Cardiac muscle cell (in vitro differentiated cells and primary cell): Measurements from ENCODE around the gene XRCC4. TPM values are rescaled to one million over a fixed set of nuclear protein-coding genes. Genes with fewer than 3 reads are reported as not detected.
"Not testable (repeated sequence)": the region's sequence is repeated elsewhere in the genome, so short reads cannot be mapped to it uniquely, and the experiment has no call there.

Source experiments
- DNase-seq, 2 donors: peaks; one replicate each; pipeline versions ENCODE4 v3.0.0 to v3.0.0-alpha.2; 2010 to 2017; ENCODE audit warnings: low read depth in 1 of 2, low spot score in 1 of 2
- H3K27ac ChIP-seq: fragments of 200-600 bp; sonication (generic); 2 replicates; pipeline ENCODE4 v1.5.1; 2016
- H3K27me3 ChIP-seq: fragments of 200-600 bp; sonication (generic); 2 replicates; pipeline ENCODE4 v1.6.0; 2016; ENCODE audit warnings: control low read depth
- H3K36me3 ChIP-seq: fragments of 200-600 bp; sonication (generic); 2 replicates; pipeline ENCODE4 v1.5.1; 2016; ENCODE audit warnings: control low read depth
- H3K4me1 ChIP-seq: fragments of 200-600 bp; sonication (generic); 2 replicates; pipeline ENCODE4 v1.8.1; 2017; ENCODE audit warnings: low read depth, mild to moderate bottlenecking, mixed run types
- H3K4me3 ChIP-seq: fragments of 200-600 bp; sonication (generic); 2 replicates; pipeline ENCODE4 v1.5.1; 2016; ENCODE audit warnings: mild to moderate bottlenecking
- H3K9me3 ChIP-seq: fragments of 200-600 bp; sonication (generic); 2 replicates; pipeline ENCODE4 v1.5.1; 2017; ENCODE audit warnings: low read depth, mild to moderate bottlenecking, control low read depth
- CTCF ChIP-seq: IDR thresholded peaks from 2 replicates; pipeline ENCODE4 v1.5.1; 2012; ENCODE audit warnings: low read depth, mild to moderate bottlenecking, low read length
- polyA plus RNA-seq: library from polyadenylated mRNA; unstranded; fragments of >200 nt; fragmentation: Nextera tagmentation; extraction: Ambion mirVana; gene quantifications from 2 replicates; pipeline ENCODE4 v1.2.1, GENCODE V29; 2016
- total RNA-seq: library from RNA; depleted of rRNA; stranded (reverse); fragments of >200 nt; gene quantifications from 2 replicates; pipeline ENCODE4 v1.2.3, GENCODE V29; 2016

Gene XRCC4
- total and polyA plus RNA-seq, 2 experiments from 2014 or later: 9.7 to 19.2 TPM

- no peak for DNase-seq
- TF ChIP-seq CTCF: no peak
- Histone ChIP-seq H3K27ac (no peak overlapping the region), H3K36me3 (no peaks in the 10 kb centered on the region), H3K4me1 (peaks cover 8% of the 10 kb centered on the region), H3K27me3 (no peaks in the 10 kb centered on the region), H3K4me3 (no peak overlapping the region), H3K9me3 (no peaks in the 10 kb centered on the region)
These were observed 171.8 kb downstream of the XRCC4 start for GRCh38 chr5:83249156-83249555.

- peaks cover 8% of the 10 kb centered on the region for H3K4me1 ChIP-seq
- DNase-seq: peak in 1 of 2 donors; percentile 11
- H3K4me3 ChIP-seq: no peak overlapping the region
- no peaks in the 10 kb centered on the region for H3K36me3 ChIP-seq
- no peaks in the 10 kb centered on the region for H3K27me3 ChIP-seq
- H3K27ac ChIP-seq: peak overlapping the region; percentile 55
- no peak for TF ChIP-seq CTCF
- H3K9me3 ChIP-seq: no peaks in the 10 kb centered on the region
These were observed 174.5 kb downstream of the XRCC4 start for GRCh38 chr5:83251849-83252248.

GRCh38 chr5:83253720-83254119 is 176.4 kb downstream of the XRCC4 start:
- H3K4me1 ChIP-seq: peaks cover 8% of the 10 kb centered on the region
- no peak overlapping the region for H3K27ac ChIP-seq
- no peaks in the 10 kb centered on the region for H3K27me3 ChIP-seq
- no peaks in the 10 kb centered on the region for H3K36me3 ChIP-seq
- TF ChIP-seq CTCF: no peak
- no peak overlapping the region for H3K4me3 ChIP-seq
- H3K9me3 ChIP-seq: no peaks in the 10 kb centered on the region
- no peak for DNase-seq

- Histone ChIP-seq H3K4me3 (no peak overlapping the region), H3K27ac (no peak overlapping the region), H3K36me3 (no peaks in the 10 kb centered on the region), H3K9me3 (no peaks in the 10 kb centered on the region), H3K27me3 (no peaks in the 10 kb centered on the region), H3K4me1 (peaks cover 8% of the 10 kb centered on the region)
- DNase-seq: peak in 1 of 2 donors; percentile 40
- TF ChIP-seq CTCF: no peak
These were observed 177.9 kb downstream of the XRCC4 start for GRCh38 chr5:83255268-83255667.

GRCh38 chr5:83256091-83256780 is 178.9 kb downstream of the XRCC4 start:
- no peaks in the 10 kb centered on the region for H3K36me3 ChIP-seq
- H3K4me1 ChIP-seq: peaks cover 10% of the 10 kb centered on the region
- peak in 1 of 2 donors; percentile 36 for DNase-seq
- no peak for TF ChIP-seq CTCF
- H3K9me3 ChIP-seq: no peaks in the 10 kb centered on the region
- H3K27ac ChIP-seq: no peak overlapping the region
- no peak overlapping the region for H3K4me3 ChIP-seq
- H3K27me3 ChIP-seq: no peaks in the 10 kb centered on the region

GRCh38 chr5:83257684-83258083 is 180.3 kb downstream of the XRCC4 start:
- DNase-seq, H3K4me3 ChIP-seq, H3K36me3 ChIP-seq, H3K4me1 ChIP-seq, H3K27ac ChIP-seq, H3K9me3 ChIP-seq, H3K27me3 ChIP-seq: not testable (repeated sequence)
